K562 (cell line): ENCODE measurements around the gene EIF2AK3. TPM values are rescaled to one million over a fixed set of nuclear protein-coding genes. Genes with fewer than 3 reads are reported as not detected.

Experiments
- BHLHE40 ChIP-seq: IDR thresholded peaks from 2 replicates; pipeline ENCODE4 v1.6.1; 2011; ENCODE audit warnings: low read length, improper control_type of control experiment
- CC2D1A ChIP-seq: fragments of 450-650 bp; IDR thresholded peaks from 2 replicates; pipeline ENCODE4 v1.6.1; 2017; ENCODE audit warnings: mild to moderate bottlenecking
- CSDE1 ChIP-seq, 2 experiments: fragments of 450-650 bp; IDR thresholded peaks; 2 replicates each; pipeline ENCODE4 v1.6.1; 2016; ENCODE audit warnings: mild to moderate bottlenecking in 1 of 2
- FOXA1 ChIP-seq: fragments of 450-650 bp; IDR thresholded peaks from 2 replicates; pipeline ENCODE4 v1.6.1; 2016; ENCODE audit warnings: mild to moderate bottlenecking, borderline replicate concordance
- HDGF ChIP-seq: fragments of 450-650 bp; IDR thresholded peaks from 2 replicates; pipeline ENCODE4 v1.6.1; 2016
- MAFG ChIP-seq: fragments of 450-650 bp; conservative IDR thresholded peaks from 2 replicates; pipeline ENCODE4 v1.6.1; 2016; ENCODE audit warnings: missing genetic modification characterization, missing compliant biosample characterization
- NR4A1 ChIP-seq, 2 experiments: fragments of 250-450 bp in 1 of 2; fragments of 450-650 bp in 1 of 2; sonication (Bioruptor Pico) in 1 of 2; IDR thresholded peaks; 2 replicates each; pipeline versions ENCODE4 v1.4.0 to v1.6.1; 2016 to 2020; ENCODE audit warnings: mild to moderate bottlenecking in 2 of 2, missing compliant biosample characterization in 1 of 2, missing genetic modification characterization in 1 of 2, moderate library complexity in 1 of 2
- PHF8 ChIP-seq: fragments of 200-600 bp; sonication (generic); IDR thresholded peaks from 2 replicates; pipeline ENCODE4 v1.6.1; 2012; ENCODE audit warnings: mixed run types, mild to moderate bottlenecking, inconsistent platforms, low read length, moderate library complexity, borderline replicate concordance
- POLR2AphosphoS2 ChIP-seq: IDR thresholded peaks from 2 replicates; pipeline ENCODE4 v1.6.1; 2012; ENCODE audit warnings: low read length, improper control_type of control experiment
- POU5F1 ChIP-seq: fragments of 150-350 bp; IDR thresholded peaks from 2 replicates; pipeline ENCODE4 v1.6.1; 2014; ENCODE audit warnings: borderline replicate concordance, low read length, low read depth, mild to moderate bottlenecking; ENCODE audit not compliant: partially characterized antibody
- PTRF ChIP-seq: fragments of 450-650 bp; IDR thresholded peaks from 2 replicates; pipeline ENCODE4 v1.6.1; 2016; ENCODE audit warnings: mild to moderate bottlenecking, missing genetic modification characterization, missing compliant biosample characterization
- PYGO2 ChIP-seq: fragments of 450-650 bp; IDR thresholded peaks from 2 replicates; pipeline ENCODE4 v1.6.1; 2016; ENCODE audit warnings: mild to moderate bottlenecking, missing genetic modification characterization, moderate library complexity, missing compliant biosample characterization
- RBBP5 ChIP-seq: fragments of 200-600 bp; sonication (generic); IDR thresholded peaks from 2 replicates; pipeline ENCODE4 v1.6.1; 2012; ENCODE audit warnings: borderline replicate concordance, mild to moderate bottlenecking, low read length, control low read depth, inconsistent platforms; ENCODE audit not compliant: insufficient read depth, poor library complexity, severe bottlenecking
- RUNX1 ChIP-seq: sonication (generic); IDR thresholded peaks from 2 replicates; pipeline ENCODE4 v1.6.1; 2016; ENCODE audit warnings: antibody characterized with exemption, low read depth
- TARDBP ChIP-seq: fragments of 450-650 bp; IDR thresholded peaks from 2 replicates; pipeline ENCODE4 v1.6.1; 2016
- XRCC3 ChIP-seq: fragments of 450-650 bp; IDR thresholded peaks from 2 replicates; pipeline ENCODE4 v1.6.1; 2017; ENCODE audit warnings: mild to moderate bottlenecking, moderate library complexity
- ZNF224 ChIP-seq: sonication (generic); formaldehyde crosslinking; IDR thresholded peaks from 2 replicates; pipeline ENCODE4 v1.8.0; 2022; ENCODE audit warnings: mild to moderate bottlenecking, missing genetic modification reagents
- ZNF408 ChIP-seq: fragments of 250-450 bp; sonication (Bioruptor Pico); IDR thresholded peaks from 2 replicates; pipeline ENCODE4 v1.4.0; 2020; ENCODE audit warnings: low read depth, mild to moderate bottlenecking, moderate library complexity
- ZNF445 ChIP-seq: fragments of 250-450 bp; sonication (Bioruptor Pico); IDR thresholded peaks from 2 replicates; pipeline ENCODE4 v1.4.0; 2020; ENCODE audit warnings: low read depth, mild to moderate bottlenecking, moderate library complexity
- ZNF57 ChIP-seq: fragments of 450-650 bp; formaldehyde crosslinking; IDR thresholded peaks from 2 replicates; pipeline ENCODE4 v1.4.0; 2020; ENCODE audit warnings: mild to moderate bottlenecking, moderate library complexity
- ZNF780A ChIP-seq: fragments of 250-450 bp; sonication (Bioruptor Pico); IDR thresholded peaks from 2 replicates; pipeline ENCODE4 v1.5.0; 2021; ENCODE audit warnings: mild to moderate bottlenecking
- polyA plus RNA-seq, 8 experiments: library from polyadenylated mRNA; depleted of rRNA in 4 of 8; stranded (reverse) in 5 of 8; unstranded in 3 of 8; fragments of >200 nt; fragmentation: Nextera tagmentation in 2 of 8; fragmentation: Illumina TruSeq in 1 of 8; extraction: Ambion mirVana in 2 of 8; extraction: Trizol in 1 of 8; gene quantifications; 2 replicates each; pipeline versions ENCODE4 v1.2.1 to v1.2.3, GENCODE V29; 2011 to 2014; ENCODE audit warnings: inconsistent platforms in 1 of 8, missing spikeins in 1 of 8
- total RNA-seq, 7 experiments: library from RNA; depleted of rRNA in 6 of 7; stranded (reverse); fragments of >200 nt in 6 of 7; fragmentation: Illumina TruSeq in 2 of 7; extraction: Trizol in 2 of 7; gene quantifications; 2 replicates each; pipeline versions ENCODE4 v1.2.1 to v1.2.3, GENCODE V29; 2011 to 2021; ENCODE audit warnings: low replicate concordance in 1 of 7
- TF ChIP-seq, protein P1 (sequence below): sonication (generic); formaldehyde crosslinking; IDR thresholded peaks from 2 replicates; pipeline ENCODE4 v1.8.1; 2023; ENCODE audit warnings: mild to moderate bottlenecking, missing genetic modification reagents, moderate library complexity
- TF ChIP-seq, protein P2 (sequence below): fragments of 450-650 bp; formaldehyde crosslinking; IDR thresholded peaks from 2 replicates; pipeline ENCODE4 v1.4.0; 2022; ENCODE audit warnings: missing genetic modification characterization
- TF ChIP-seq, protein P3 (sequence below): fragments of 450-650 bp; conservative IDR thresholded peaks from 2 replicates; pipeline ENCODE4 v1.6.1; 2016; ENCODE audit warnings: missing genetic modification characterization, low read depth, mild to moderate bottlenecking, missing compliant biosample characterization, moderate library complexity
- TF ChIP-seq, protein P4 (sequence below): sonication (generic); formaldehyde crosslinking; IDR thresholded peaks from 2 replicates; pipeline ENCODE4 v1.8.0; 2023; ENCODE audit warnings: mild to moderate bottlenecking, missing genetic modification reagents

EIF2AK3 gene
- total and polyA plus RNA-seq, 9 of the 15 experiments (the other 6 are each of a cell fraction or from before 2014, with no cell fraction given), result 1.7 to 11.6 (median 7.4) TPM

DNA sequence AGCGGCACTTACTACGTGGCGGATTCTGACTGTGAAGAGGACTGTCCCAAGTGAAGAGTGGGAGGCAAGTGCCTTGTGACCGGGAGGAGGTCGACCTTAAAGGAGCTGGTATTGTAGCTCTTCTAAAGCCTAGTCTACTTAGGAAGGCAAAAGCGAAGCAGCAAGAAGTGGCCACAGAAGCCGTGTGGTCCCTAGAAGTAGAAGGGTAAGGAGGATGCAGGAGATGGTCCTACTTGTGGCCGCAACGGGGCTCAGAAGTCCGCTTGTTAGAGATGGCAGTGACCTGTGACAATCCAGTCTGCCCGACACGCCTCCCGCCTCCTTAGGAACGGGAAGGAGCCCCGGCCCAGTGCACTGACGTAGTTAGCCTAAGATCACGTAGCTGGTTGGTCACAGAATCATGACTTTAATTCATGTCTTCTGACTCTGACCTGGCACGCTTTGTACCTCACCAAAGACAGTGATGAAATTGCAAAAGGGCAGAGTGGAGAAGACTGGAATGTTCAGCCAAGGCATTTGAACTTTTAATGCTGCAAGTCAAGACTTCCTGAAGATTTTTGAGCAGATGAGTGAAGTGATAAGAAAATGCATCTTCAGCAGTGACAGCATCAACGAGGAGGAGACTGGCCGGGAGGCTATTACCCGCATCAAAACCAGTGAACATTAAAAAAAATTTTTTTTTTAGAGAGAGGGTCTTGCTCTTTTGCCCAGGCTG lies 749 bp upstream of the EIF2AK3 start (continued):
- TF ChIP-seq, protein P1, sequence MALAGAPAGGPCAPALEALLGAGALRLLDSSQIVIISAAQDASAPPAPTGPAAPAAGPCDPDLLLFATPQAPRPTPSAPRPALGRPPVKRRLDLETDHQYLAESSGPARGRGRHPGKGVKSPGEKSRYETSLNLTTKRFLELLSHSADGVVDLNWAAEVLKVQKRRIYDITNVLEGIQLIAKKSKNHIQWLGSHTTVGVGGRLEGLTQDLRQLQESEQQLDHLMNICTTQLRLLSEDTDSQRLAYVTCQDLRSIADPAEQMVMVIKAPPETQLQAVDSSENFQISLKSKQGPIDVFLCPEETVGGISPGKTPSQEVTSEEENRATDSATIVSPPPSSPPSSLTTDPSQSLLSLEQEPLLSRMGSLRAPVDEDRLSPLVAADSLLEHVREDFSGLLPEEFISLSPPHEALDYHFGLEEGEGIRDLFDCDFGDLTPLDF (CRISPR knock-in tag), result peak; percentile 53
- no peak for TF ChIP-seq XRCC3
- TF ChIP-seq, protein P2, sequence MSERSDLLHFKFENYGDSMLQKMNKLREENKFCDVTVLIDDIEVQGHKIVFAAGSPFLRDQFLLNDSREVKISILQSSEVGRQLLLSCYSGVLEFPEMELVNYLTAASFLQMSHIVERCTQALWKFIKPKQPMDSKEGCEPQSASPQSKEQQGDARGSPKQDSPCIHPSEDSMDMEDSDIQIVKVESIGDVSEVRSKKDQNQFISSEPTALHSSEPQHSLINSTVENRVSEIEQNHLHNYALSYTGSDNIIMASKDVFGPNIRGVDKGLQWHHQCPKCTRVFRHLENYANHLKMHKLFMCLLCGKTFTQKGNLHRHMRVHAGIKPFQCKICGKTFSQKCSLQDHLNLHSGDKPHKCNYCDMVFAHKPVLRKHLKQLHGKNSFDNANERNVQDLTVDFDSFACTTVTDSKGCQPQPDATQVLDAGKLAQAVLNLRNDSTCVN (CRISPR knock-in tag), result no peak
- peak; percentile 60 for TF ChIP-seq MAFG (tag)
- peak in 1 of 2 experiments; percentile 63; a peak in 1 of 4 replicates for TF ChIP-seq CSDE1 (IDR thresholded peaks at IDR 0.05)
- no peak for TF ChIP-seq PTRF
- no peak for TF ChIP-seq RBBP5
- TF ChIP-seq ZNF57 (CRISPR knock-in tag), result no peak
- TF ChIP-seq BHLHE40, result peak; percentile 54; the same call in 1 of the 2 replicates
- TF ChIP-seq POU5F1, result no peak
- peak; percentile 50; the same call in 1 of the 2 replicates for TF ChIP-seq HDGF
- TF ChIP-seq ZNF780A, result no peak
- TF ChIP-seq RUNX1, result no peak
- no peak for TF ChIP-seq FOXA1
- TF ChIP-seq, protein P3, sequence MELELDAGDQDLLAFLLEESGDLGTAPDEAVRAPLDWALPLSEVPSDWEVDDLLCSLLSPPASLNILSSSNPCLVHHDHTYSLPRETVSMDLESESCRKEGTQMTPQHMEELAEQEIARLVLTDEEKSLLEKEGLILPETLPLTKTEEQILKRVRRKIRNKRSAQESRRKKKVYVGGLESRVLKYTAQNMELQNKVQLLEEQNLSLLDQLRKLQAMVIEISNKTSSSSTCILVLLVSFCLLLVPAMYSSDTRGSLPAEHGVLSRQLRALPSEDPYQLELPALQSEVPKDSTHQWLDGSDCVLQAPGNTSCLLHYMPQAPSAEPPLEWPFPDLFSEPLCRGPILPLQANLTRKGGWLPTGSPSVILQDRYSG, result no peak
- peak; percentile 75; the same call in 1 of the 2 replicates for TF ChIP-seq CC2D1A
- TF ChIP-seq ZNF224 (CRISPR knock-in tag), result no peak
- peak; percentile 77 for TF ChIP-seq PHF8
- TF ChIP-seq TARDBP, result 0 out of 2 replicates have a peak, but pooled peaks have one; percentile 20
- peak; percentile 73; the same call in 1 of the 2 replicates for TF ChIP-seq POLR2AphosphoS2
- TF ChIP-seq, protein P4, sequence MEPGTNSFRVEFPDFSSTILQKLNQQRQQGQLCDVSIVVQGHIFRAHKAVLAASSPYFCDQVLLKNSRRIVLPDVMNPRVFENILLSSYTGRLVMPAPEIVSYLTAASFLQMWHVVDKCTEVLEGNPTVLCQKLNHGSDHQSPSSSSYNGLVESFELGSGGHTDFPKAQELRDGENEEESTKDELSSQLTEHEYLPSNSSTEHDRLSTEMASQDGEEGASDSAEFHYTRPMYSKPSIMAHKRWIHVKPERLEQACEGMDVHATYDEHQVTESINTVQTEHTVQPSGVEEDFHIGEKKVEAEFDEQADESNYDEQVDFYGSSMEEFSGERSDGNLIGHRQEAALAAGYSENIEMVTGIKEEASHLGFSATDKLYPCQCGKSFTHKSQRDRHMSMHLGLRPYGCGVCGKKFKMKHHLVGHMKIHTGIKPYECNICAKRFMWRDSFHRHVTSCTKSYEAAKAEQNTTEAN (CRISPR knock-in tag), result no peak
- TF ChIP-seq ZNF445 (CRISPR knock-in tag), result no peak
- no peak for TF ChIP-seq PYGO2
- no peak for TF ChIP-seq ZNF408
- TF ChIP-seq NR4A1 (CRISPR knock-in tag; IDR thresholded peaks at IDR 0.05), result no peak
- TF ChIP-seq NR4A1 (tag; IDR thresholded peaks at IDR 0.05), result 0 out of 2 replicates have a peak, but pooled peaks have one; percentile 18
